Measurements from ENCODE around the gene ALDOB.

GRCh38 chr9:101450931-101451330, 15.4 kb upstream of the ALDOB start:
- TF ChIP-seq CTCF (tag by site-specific recombination; IDR thresholded peaks at IDR 0.05) (no peak), ZNF596 (tag by site-specific recombination; IDR thresholded peaks at IDR 0.05) (no peak), KLF9 (tag by site-specific recombination; IDR thresholded peaks at IDR 0.05; ENCODE audit: low read depth) (no peak), ZBTB49 (tag by site-specific recombination; IDR thresholded peaks at IDR 0.05; ENCODE audit: low read depth) (no peak), ZNF274 (IDR thresholded peaks at IDR 0.05; ENCODE audit: low read length) (no peak), ZNF274 (tag by site-specific recombination; IDR thresholded peaks at IDR 0.05; ENCODE audit: borderline replicate concordance) (no peak)

All from HEK293 (cell line).